ENCODE data around the gene ZNF670.
"Not testable (repeated sequence)": the region's sequence is repeated elsewhere in the genome, so short reads cannot be mapped to it uniquely, and the experiment has no call there.

ZNF670 gene

DNA sequence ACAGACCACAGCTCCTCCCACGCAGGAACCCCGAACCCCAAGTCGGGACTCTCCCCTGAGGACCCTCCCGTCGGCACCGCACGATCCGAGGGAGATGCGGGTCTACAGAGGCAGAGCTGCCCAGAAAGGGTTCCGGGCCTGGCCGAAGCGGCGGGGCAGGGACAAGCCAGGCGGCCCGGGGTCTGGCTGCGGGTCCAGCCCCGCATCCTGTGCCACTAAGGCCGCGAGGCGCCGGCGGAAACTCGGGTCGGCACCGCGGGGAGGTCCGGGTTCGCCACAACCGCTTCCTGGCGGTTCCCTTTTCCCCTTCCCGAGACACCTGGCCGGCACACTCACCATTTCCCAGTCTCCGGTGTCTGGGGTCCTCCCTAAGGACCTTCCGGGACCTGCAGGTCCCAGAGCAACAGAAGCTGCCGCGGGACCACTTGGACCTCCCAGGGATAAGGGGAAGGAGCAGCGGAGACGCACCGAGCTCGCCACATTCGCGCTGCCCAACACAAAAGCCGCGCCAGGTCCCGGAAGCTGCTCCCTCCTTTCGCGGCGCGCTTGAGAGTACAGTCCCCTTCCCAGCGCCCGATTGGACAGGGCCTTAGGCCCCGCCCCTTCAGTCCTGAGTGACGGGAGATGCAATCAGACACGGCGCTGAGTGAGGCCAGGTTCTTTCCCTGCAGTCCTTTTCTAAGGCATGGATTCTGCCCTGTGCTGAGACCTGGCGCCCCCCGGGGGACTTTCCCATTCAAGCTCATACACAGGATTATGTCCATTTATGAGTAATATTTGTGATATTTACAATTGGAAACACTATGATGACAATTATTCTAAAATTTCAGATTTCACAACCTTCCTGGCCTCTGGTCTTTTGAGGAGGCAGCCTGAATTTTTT is at the start of gene ZNF670:
ZNF670 (minus strand) TSS at position 554 of the 883 bp plus-strand sequence; CDS start at position 339, 215 bp downstream.
- peak; percentile 71 for DNase-seq (ENCODE audit: low read depth)

DNA sequence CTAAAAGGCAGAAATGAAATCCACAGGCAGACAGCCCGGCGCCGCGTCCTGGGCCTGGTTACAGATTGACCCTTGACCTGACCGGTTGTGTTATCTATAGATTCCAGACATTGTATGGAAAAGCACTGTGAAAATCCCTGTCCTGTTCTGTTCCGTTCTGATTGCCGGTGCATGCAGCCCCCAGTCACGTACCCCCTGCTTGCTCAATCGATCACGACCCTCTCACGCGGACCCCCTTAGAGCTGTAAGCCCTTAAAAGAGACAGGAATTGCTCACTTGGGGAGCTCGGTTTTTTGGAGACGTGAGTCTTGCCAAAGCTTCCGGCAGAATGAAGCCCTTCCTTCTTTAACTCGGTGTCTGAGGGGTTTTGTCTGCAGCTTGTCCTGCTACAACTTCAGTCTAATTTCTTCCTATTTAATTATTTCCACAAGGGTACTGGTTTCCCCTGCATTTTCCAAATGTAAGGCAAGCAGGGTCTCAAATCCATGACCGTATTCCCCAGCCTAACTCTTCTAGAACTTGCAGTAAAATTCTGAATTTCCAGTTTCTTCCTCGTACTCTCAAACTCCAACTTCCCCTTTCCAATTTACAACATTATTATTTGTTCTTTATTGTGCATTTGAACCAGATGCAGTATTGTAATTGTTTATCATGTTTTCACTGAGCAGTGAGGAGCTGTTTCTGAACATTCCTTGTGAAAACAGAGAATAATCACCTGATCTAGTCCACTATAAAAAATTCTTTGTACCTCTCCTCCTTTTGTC is 49.1 kb upstream of the ZNF670 start:
- DNase-seq (ENCODE audit: low read depth): not testable (repeated sequence)

DNA sequence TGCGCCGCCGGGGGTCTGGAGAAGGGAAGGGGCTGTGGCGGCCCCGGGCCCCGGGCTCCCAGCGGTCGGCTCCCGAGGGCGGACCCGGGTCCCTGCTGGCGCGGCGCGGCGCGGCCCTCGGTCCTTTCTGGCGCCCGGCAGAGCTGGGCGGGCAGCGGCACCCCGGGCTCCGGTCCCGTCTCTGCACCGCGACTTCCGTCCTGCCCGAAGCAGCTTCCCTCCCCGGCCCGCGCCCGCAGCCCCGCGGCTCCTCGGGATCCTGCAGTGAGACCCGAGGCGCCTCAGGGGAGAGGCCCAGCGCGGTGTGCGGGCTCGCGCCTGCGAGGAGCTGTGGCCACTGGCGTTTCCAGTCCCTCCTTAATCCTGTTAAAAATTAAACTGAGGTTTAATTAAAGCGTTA is 48.0 kb upstream of the ZNF670 start:
- not testable (repeated sequence) for DNase-seq (ENCODE audit: low read depth)

DNA sequence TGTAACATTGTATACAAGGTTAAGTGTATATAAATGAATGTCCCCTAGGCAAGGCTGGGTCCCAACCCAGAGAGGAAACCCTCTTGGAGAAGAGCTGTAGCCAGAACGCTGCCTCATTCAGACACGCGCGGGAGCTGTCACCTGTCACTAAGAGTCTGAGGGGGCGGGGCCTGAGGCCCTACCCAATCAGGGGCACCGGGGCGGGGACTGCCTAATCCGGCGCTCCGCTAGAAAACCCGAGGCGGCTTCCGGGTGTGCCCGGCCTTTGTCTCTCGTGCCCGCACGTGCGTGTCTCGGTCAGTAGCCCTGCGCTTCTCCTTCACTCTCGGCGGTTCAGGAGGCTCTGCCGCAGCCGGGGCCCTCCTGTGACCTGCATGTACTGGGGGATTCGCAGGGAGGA is 47.6 kb upstream of the ZNF670 start:
- not testable (repeated sequence) for DNase-seq (ENCODE audit: low read depth)

DNA sequence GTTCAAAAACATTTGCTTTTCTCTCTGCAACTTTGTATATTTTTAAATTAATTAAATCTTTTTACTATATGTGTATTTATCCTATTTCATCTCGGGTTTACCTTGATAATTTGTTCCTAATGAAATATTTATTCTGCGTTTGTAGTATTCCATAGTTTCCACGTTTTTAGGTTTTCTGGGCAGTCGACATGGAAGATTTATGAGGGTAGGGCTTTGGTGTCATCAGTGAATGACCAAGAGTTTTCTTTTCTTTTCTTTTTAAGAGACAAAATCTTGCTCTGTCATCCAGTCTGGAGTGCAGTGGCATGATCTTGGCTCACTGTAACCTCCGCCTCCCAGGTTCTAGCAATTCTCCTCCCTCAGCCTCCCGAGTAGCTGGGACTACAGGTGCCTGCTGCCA is 42.8 kb upstream of the ZNF670 start:
- DNase-seq (ENCODE audit: low read depth): no peak

DNA sequence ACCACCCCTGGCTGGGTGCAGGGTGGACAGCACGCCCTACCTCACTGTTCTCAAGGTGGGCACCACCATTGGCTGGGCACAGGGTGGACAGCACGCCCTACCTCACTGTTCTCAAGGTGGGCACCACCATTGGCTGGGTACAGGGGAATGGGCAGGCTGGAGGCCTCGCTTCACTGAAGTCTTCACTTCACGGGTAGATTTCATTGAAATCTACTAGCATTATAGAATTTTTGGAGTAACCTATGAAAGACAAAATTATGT is 41.7 kb upstream of the ZNF670 start:
- not testable (repeated sequence) for DNase-seq (ENCODE audit: low read depth)

DNA sequence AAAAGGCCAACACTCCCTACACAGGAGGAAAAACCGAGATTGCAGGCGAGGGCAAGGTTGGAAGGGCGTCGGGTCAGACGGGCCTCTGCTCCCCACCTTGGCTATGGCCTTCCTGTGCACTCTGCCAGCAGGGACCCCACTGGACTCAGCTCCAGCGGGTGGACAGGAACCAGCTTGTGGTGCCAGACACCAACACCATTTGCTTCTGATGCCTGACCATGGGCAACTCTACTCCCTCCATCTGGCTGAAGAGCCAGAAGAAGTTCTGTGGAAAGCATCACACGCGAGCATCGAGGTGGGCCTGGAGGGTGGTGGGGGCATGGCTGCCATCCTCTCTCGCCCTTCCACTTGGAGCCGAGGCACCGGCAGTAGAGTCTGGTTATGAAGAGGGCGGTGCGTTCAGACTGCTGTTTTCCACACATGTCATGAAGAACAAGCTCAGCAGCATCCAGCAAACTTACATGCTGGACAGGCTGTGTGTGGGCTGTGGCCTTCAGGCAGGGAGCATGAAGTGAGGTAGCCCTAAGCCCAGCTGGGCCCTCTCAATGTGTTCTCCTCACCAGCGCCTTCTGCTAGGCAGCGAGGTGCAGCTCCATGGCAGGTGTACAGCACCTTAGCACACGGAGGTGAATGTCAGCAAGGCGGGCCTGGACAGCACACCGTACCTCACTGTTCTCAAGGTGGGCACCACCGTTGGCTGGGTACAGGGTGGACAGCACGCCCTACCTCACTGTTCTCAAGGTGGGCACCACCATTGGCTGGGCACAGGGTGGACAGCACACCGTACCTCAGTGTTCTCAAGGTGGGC is 41.2 kb upstream of the ZNF670 start:
- no peak for DNase-seq (ENCODE audit: low read depth)

DNA sequence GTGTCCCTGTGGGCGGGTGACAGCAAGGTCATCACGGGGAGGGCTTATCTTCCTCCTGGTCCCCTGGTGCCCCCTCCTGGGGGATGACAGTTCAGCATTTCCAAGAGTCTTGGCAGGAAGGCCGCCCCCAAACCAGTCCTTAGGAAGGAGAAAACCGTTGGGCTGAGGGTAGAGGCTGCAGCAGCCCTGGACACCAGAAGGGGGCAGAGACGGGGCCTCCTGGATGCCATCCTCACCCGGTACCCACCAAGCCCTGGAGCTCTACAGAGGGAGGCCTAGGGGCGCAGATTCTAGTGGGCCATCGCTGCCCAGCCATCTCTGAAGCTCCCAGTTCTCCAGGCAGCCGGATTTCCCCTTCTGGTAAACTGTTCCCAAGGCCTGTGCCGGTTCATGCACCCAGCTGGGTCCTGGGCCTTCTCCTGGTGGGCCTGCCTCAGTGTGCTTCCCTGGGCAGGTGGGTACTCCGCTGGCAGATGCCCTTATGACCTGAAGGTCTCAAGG is 40.4 kb upstream of the ZNF670 start:
- DNase-seq (ENCODE audit: low read depth): no peak

DNA sequence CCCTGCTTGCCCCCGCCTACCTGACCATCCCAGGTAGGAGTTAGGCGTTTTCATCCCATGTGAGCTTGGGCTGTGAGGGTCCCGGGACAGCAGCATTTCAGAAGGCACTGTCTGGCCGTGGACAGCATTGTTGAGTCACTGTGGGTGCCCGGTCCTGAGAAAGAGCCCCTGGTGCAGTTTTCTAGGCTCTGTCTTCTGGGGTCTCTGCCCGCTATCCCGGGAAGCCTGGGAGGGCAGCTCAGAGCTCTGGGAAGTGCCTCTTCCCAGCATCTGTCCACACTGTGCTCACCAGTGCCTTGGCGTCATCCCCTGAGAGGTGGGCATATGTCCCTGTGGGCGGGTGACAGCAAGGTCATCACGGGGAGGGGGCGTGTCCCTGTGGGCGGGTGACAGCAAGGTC is 36.9 kb upstream of the ZNF670 start:
- no peak for DNase-seq (ENCODE audit: low read depth)

DNA sequence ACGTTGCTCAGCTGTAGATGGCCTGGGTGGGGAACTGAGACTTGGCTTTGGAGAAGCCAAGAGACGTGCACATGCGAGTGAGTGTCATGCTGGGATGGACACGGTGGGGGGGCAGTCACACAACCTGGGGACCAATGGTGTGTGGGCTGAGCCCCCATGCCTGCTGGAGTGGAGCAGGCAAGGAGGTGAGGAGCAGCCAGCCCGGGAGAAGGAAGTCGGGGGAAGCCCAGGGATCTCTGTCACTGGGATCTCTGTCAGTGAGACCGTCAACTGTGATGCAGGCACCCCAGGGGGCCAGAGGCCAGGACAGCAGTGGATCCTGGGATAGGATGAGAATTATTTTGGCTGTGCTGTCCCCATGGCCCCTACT is 36.5 kb upstream of the ZNF670 start:
- no peak for DNase-seq (ENCODE audit: low read depth)

DNA sequence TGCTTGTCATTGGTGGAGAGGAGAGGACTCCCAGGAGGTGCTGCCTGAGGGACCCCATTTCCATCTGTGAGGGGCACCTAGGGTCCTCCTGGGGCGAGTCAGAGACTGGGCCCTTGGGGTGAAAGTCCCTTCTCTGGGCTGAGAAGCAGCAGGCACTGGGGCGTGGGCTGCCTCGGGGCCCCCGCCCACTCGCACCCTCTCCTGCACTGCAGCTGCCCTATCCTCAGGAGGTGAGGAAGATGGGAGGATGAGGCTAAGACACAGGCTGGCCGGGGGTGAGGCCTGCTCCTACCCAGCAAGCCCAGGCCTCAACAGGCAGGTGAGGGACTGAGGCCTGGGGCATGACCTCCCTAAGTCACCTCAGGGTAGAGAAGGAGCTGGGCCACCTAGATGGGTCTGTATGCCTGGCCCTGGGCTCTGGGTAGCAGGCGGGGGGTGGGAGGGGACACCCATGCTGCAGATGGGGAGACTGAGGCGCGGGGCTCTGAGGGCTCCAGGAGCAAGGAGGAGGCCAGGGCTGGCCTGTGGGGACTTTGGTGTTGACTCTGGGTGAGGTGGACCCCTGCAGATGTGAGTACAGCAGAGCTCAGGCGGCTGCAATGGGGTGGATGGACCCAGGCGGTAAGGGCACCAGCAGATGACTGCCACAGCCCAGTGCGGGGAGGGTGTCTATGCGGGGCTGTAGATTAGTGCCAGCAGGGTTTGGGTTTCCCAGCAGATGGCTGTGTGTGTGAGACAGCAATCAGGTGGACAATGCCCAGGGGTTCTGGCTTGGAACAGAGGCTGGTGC is 35.9 kb upstream of the ZNF670 start:
- no peak for DNase-seq (ENCODE audit: low read depth)

DNA sequence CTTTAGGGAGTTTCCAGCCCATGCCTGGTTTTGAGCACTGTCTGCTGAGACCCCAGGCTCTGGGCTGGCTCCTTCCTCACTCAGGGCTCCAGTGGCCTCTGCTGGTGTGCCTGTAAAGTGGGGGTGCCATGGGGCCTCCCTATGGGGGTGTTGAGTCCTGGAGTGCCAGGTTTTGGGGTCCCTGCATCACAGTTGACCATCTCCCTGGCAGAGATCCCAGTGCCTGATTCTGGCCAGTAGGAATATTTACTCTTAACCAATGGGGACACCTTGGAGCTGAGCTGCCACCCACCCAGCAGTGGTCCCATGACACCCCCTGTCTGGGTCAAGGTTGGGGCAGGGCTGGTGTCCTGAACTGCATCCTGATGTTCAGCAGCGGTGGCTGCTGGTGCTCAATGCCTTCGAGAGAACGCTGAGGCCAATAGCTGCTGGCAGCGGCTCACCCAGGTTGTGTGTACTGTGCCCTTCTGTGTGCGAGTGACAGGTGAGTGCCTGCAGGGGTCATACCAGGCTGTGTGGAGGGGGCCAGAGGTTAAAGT is 35.2 kb upstream of the ZNF670 start:
- no peak for DNase-seq (ENCODE audit: low read depth)

DNA sequence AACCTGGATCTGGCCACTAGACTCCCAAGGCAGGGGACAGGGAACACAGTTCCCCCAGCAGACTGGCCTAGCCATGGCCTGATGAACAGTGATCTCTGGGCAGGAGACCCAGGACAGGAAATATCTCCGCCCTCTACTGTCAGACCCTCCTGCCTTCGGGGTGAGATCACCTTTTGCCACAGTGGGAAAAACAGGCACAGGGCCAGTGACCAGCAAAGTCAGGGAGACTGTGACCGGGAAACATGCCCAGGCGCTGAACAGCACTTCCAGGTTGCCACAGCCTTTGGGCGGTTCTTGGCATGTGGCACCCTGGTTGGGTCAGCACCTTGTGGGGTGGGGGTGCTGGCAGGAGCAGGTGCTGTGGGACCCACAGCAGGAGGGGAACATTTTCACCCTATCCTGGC is 34.5 kb upstream of the ZNF670 start:
- no peak for DNase-seq (ENCODE audit: low read depth)

DNA sequence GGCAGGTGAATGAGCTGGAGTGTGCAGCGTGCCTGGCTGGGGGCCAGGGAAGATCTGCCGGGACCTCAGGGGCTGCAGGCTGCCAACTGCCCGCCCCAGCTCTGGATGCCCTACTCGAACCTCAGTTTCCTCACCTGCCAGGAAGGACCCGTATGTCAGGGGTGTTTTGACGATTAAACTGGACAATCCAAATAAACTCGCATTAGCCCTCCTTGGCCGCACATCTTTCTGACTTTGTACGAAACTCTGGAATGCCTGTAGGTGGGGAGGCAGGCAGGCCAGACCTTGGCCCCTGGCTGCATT is 33.8 kb upstream of the ZNF670 start:
- no peak for DNase-seq (ENCODE audit: low read depth)

DNA sequence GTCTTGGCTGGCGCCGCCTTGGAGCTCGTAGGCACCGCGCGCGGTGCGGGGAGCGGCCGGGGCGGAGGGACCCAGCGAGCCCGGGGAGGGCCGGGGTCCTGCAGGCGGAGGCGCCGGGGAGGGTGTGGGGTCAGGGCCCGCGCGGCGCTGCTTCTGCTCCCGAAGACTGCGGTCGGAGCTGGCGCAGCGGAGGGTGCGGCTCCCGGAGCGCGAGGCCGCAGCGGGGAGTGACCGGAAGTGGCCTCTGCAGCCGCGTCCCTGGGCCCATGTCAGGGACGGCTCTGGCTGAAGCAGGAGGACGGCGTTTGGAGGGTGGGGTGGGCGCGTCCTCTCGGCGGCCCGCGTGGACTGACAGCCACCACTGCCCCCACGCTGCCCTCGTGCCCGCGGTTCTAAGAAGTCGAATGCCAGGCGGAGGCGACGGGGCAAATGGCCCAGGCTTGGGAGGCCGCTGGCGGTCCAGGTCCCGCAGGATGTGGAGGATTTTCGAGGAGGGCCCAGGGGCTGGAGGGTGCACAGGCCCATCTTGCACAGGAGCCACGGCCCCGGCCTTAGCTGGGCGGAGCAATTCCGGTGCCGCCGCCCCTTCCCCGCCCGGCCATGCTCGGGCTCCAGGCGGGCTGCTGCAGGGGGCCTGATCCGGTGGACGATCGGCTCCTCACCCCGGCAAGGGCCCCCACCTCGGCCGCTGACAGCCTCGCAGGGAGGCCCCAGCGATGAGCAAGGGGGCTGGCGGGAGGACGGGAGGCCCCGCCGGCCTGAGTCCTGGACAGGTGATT is 33.3 kb upstream of the ZNF670 start:
- DNase-seq (ENCODE audit: low read depth): no peak

DNA sequence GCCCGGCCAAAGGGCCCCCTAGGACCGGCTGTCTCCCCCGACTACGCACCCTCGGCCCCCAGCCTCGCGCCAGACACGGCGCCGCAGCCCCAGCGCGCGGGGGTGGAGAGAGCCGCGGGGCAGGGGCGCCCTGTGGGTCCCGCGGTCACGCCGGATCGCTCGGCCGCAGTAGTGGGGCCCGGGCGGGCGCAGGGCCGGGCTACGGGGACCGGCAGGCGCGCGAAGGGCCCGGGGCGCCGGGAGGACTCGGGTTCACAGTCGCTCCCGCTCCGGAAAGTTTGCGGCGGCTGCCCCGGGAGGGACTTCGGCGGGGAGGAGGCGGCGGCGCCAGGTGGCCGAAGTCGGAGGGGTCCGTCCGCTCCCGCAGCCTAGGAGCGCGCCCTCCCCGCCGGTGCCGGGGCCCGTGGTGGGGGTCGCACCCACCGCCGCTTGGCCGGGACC is 32.7 kb upstream of the ZNF670 start:
- DNase-seq (ENCODE audit: low read depth): no peak

DNA sequence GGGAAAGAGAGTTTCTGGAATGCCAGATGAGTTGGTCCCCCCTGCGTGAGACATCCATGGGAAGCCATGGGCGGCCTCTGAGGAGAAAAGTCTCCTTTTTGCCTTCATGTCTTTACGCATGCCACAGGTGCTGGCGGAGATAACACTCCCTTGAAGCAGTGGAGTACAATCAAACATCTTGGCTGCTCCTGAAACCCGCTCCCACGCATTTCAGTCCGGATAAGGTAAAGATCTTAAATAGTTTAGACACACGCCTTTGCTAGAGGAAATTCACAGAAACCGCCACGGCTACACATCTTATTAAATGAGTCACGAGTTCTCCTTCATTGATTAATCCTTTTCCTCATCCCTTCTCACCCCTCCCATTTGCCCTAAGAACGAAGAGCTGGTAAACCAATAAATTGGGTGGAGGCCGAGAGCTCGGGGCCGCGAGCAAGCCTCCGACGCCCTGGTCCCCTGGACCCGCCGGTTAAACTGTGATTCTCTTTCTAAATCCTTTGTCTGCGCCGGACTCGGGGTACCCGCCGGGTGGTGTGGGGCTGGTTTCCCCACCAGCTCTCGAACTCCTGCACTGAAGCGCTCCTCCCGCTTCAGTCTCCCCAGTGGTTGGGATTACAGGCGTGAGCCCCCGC is 32.1 kb upstream of the ZNF670 start:
- no peak for DNase-seq (ENCODE audit: low read depth)

DNA sequence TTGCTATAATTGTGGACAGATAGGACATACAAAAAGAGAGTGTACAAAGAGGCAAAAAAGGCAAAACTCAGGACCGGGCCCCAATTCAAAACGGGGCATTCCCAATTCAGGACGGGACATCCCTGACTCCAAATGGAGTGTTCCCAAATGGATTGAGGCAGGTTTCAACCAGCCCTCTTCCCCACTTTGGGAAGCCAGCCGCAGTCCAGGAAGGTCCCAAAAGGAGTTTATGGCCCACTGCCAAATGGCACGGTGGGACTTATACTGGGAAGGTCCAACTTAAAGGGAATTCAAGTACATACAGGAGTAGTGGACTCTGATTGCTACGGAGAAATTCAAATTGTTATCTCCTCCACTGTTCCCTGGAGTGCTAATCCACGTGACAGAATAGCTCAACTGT is 29.1 kb upstream of the ZNF670 start:
- no peak for DNase-seq (ENCODE audit: low read depth)

DNA sequence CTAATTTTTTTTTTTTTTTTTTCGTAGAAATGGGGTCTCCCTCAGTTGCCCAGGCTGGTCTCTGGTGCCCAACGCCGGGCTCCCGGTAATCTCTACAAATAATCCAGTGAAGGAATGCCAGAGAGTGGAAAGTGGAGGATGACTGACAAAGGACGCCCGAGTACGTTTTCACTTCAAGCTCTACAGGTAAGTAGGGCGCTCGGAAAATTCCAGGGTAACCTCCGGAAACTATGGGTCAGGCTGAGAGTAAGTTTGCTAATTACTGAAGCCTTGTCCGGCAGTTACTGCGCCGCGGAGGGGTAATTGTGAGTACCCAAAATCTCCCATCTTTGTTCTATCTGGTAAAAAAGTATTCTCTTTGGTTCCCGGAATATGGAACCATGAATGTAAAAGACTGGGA is 27.4 kb upstream of the ZNF670 start:
- DNase-seq (ENCODE audit: low read depth): no peak

DNA sequence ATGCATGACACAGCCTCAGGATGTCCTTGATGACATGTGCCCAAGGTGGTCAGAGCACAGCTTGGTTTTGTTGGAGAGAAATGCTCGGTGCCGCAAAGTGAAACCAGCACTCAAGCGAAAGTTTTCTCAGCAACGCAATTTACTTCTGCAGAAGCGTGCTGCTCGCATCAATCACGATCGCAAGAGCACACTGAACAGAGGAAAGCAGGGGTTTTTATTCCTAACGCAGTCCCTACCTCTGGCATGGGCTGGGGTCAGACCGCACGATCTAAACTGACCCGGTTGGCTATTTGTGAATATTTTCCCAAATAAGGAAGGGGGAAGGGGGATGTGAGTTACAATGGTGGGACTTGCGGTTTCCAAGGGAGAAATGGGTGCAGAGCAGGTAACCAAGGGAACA is 26.4 kb upstream of the ZNF670 start:
- no peak for DNase-seq (ENCODE audit: low read depth)

All from stimulated activated CD8-positive, alpha-beta memory T cell treated with anti-CD3 and anti-CD28 coated beads, Interleukin-12 subunit alpha, Interleukin-12 subunit beta, amount 100 ng/mL, for 4 hours (primary cell).